K562 (cell line): Measurements from ENCODE around the gene KCNAB1.

Experiments
- CHD2 ChIP-seq: IDR thresholded peaks from 2 replicates; pipeline ENCODE4 v1.6.1; 2011; ENCODE audit warnings: low read depth, low read length
- ETV1 ChIP-seq: fragments of 450-650 bp; conservative IDR thresholded peaks from 2 replicates; pipeline ENCODE4 v1.6.1; 2016; ENCODE audit warnings: missing genetic modification characterization, control low read depth, low read depth, missing compliant biosample characterization
- EZH2 ChIP-seq: IDR thresholded peaks from 2 replicates; pipeline ENCODE4 v1.6.1; 2012; ENCODE audit warnings: low read depth, mild to moderate bottlenecking, inconsistent platforms, low read length, borderline replicate concordance
- RFX7 ChIP-seq: fragments of 250-450 bp; sonication (Bioruptor Pico); IDR thresholded peaks from 2 replicates; pipeline ENCODE4 v1.5.1; 2021; ENCODE audit warnings: mild to moderate bottlenecking
- ZKSCAN1 ChIP-seq: fragments of 150-350 bp; IDR thresholded peaks from 2 replicates; pipeline ENCODE4 v1.6.1; 2016; ENCODE audit warnings: low read depth, low read length
- ZNF274 ChIP-seq: IDR thresholded peaks from 2 replicates; pipeline ENCODE4 v1.6.1; 2011; ENCODE audit warnings: low read depth, mild to moderate bottlenecking, low read length, moderate library complexity, borderline replicate concordance

DNA sequence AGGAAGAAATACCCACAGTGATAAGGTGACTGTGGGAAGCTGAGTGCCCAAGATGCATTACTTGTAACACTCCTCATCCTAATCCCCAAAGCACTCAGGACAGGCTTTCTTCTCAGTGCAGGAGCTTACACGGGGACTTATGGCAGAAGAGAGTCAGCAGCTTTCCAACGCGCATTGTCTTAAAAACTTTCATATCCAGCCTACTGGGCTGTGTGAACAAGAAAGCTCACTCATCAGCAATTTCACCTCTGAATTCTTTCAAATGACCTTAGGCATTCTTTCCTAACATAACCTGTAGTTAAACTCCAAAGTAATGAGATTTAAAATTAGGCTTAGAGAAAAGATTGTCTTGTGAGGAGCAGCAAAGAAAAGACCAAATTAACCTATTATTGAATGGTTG lies 132.3 kb downstream of the KCNAB1 start:
- no peak for TF ChIP-seq EZH2
- no peak for TF ChIP-seq CHD2
- TF ChIP-seq ZNF274: no peak
- TF ChIP-seq RFX7: no peak
- no peak for TF ChIP-seq ZKSCAN1
- no peak for TF ChIP-seq ETV1 (tag)
